Stomach (tissue), 4 donors: ENCODE measurements around the gene FGF14.

ENCODE experiments used
- POLR2A ChIP-seq, 4 donors: fragments of 450-650 bp; IDR thresholded peaks; one replicate each; pipeline ENCODE4 v1.6.1; 2016; ENCODE audit warnings: antibody characterized with exemption in 4 of 4, control low read depth in 2 of 4, mild to moderate bottlenecking in 1 of 4, moderate library complexity in 1 of 4
- POLR2AphosphoS5 ChIP-seq, 3 donors: sonication (generic); formaldehyde crosslinking; IDR thresholded peaks; one replicate each; pipeline ENCODE4 v1.6.1; 2016; ENCODE audit warnings: antibody characterized with exemption in 3 of 3
- TF ChIP-seq, protein P1 (sequence below), 7 experiments: fragments of 450-650 bp in 4 of 7; fragments of 200-600 bp in 3 of 7; sonication (generic) in 3 of 7; IDR thresholded peaks; one replicate each; pipeline ENCODE4 v1.5.1; 2016 to 2019; ENCODE audit warnings: antibody characterized with exemption in 7 of 7, control low read depth in 2 of 7, mild to moderate bottlenecking in 1 of 7

DNA sequence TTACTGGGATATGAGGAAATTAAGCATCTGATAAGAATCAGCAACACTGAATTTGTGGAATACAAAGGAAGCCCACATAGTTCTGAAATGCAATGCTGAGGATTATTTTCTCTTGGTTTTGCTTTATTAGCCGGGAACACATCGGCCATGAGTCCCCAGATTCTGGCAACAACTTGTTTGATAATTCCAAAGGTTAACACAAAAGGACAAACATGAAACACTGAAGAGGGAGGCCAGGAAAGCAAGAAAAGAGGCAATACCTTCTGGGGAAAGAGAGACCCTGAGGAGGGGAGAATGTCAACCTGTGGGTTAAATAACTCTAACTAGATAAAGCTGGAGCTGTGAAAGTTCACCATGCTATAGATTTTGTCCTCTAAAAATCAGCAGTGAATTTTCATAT, 663.5 kb downstream of the FGF14 start:
- TF ChIP-seq, protein P1, sequence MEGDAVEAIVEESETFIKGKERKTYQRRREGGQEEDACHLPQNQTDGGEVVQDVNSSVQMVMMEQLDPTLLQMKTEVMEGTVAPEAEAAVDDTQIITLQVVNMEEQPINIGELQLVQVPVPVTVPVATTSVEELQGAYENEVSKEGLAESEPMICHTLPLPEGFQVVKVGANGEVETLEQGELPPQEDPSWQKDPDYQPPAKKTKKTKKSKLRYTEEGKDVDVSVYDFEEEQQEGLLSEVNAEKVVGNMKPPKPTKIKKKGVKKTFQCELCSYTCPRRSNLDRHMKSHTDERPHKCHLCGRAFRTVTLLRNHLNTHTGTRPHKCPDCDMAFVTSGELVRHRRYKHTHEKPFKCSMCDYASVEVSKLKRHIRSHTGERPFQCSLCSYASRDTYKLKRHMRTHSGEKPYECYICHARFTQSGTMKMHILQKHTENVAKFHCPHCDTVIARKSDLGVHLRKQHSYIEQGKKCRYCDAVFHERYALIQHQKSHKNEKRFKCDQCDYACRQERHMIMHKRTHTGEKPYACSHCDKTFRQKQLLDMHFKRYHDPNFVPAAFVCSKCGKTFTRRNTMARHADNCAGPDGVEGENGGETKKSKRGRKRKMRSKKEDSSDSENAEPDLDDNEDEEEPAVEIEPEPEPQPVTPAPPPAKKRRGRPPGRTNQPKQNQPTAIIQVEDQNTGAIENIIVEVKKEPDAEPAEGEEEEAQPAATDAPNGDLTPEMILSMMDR (IDR thresholded peaks at IDR 0.05) = no peak
- TF ChIP-seq POLR2AphosphoS5 (IDR thresholded peaks at IDR 0.05) (no peak), POLR2A (IDR thresholded peaks at IDR 0.05) (no peak)
